Fibroblast of lung (primary cell): ENCODE results near the gene LRG1. TPM values are rescaled to one million over a fixed set of nuclear protein-coding genes. Genes with fewer than 3 reads are reported as not detected.

Experiments used
- DNase-seq, 2 donors: peaks; one replicate each; pipeline versions ENCODE4 v3.0.0 to v3.0.0-alpha.2; 2010; ENCODE audit warnings: low read depth in 2 of 2
- H2AFZ ChIP-seq: 2 replicates; pipeline ENCODE4 v1.5.1; 2012; ENCODE audit warnings: low read length, control low read depth, inconsistent platforms
- H3K27ac ChIP-seq: 2 replicates; pipeline ENCODE4 v1.5.1; 2011; ENCODE audit warnings: low read length, control low read depth; ENCODE audit not compliant: insufficient read depth
- H3K27me3 ChIP-seq: 2 replicates; pipeline ENCODE4 v1.5.1; 2011; ENCODE audit warnings: mild to moderate bottlenecking, low read length; ENCODE audit not compliant: control insufficient read depth, insufficient read depth
- H3K36me3 ChIP-seq: 2 replicates; pipeline ENCODE4 v1.5.1; 2011; ENCODE audit warnings: low read length; ENCODE audit not compliant: control insufficient read depth, insufficient read depth
- H3K4me1 ChIP-seq: 2 replicates; pipeline ENCODE4 v1.5.1; 2011; ENCODE audit warnings: low read length; ENCODE audit not compliant: control insufficient read depth, insufficient read depth; ENCODE audit errors: extremely low read depth
- H3K4me2 ChIP-seq: 2 replicates; pipeline ENCODE4 v1.5.1; 2011; ENCODE audit warnings: low read length, control low read depth; ENCODE audit not compliant: insufficient read depth; ENCODE audit errors: extremely low read depth
- H3K4me3 ChIP-seq, 4 experiments: fragments of 200-600 bp in 1 of 4; sonication (generic) in 1 of 4; replicated peaks in 1 of 4; 2 replicates each; pipeline ENCODE4 v1.5.1; 2011 to 2016; ENCODE audit warnings: low read length in 4 of 4, low read depth in 3 of 4, mild to moderate bottlenecking in 3 of 4, control low read depth in 2 of 4, inconsistent platforms in 1 of 4, mixed read lengths in 1 of 4; ENCODE audit not compliant: insufficient read depth in 1 of 4; ENCODE audit errors: control extremely low read depth in 1 of 4
- H3K79me2 ChIP-seq: 2 replicates; pipeline ENCODE4 v1.5.1; 2012; ENCODE audit warnings: mild to moderate bottlenecking, low read length, inconsistent platforms; ENCODE audit not compliant: control insufficient read depth, insufficient read depth
- H3K9ac ChIP-seq: 2 replicates; pipeline ENCODE4 v1.5.1; 2011; ENCODE audit warnings: mild to moderate bottlenecking, low read length, control low read depth; ENCODE audit not compliant: insufficient read depth
- H3K9me3 ChIP-seq: 2 replicates; pipeline ENCODE4 v1.5.1; 2012; ENCODE audit warnings: low read depth, low read length; ENCODE audit not compliant: control insufficient read depth, insufficient read depth
- H4K20me1 ChIP-seq: 2 replicates; pipeline ENCODE4 v1.5.1; 2011; ENCODE audit warnings: low read length; ENCODE audit not compliant: control insufficient read depth, insufficient read depth; ENCODE audit errors: extremely low read depth
- CTCF ChIP-seq, 2 donors: IDR thresholded peaks in 1 of 2; conservative IDR thresholded peaks in 1 of 2; 1 replicate in 1 of 2; 2 replicates in 1 of 2; pipeline ENCODE4 v1.5.1; 2011 to 2012; ENCODE audit warnings: low read length in 2 of 2, control low read depth in 1 of 2, inconsistent platforms in 1 of 2, low read depth in 1 of 2, mild to moderate bottlenecking in 1 of 2
- EZH2 ChIP-seq: IDR thresholded peaks from 2 replicates; pipeline ENCODE4 v1.5.1; 2012; ENCODE audit warnings: low read length, control low read depth, mild to moderate bottlenecking; ENCODE audit errors: missing control alignments
- polyA plus RNA-seq, 2 donors: library from polyadenylated mRNA; depleted of rRNA in 1 of 2; stranded (reverse) in 1 of 2; unstranded in 1 of 2; fragments of >200 nt; gene quantifications; 2 replicates each; pipeline ENCODE4 v1.2.1, GENCODE V29; 2011 to 2012; ENCODE audit warnings: missing spikeins in 1 of 2
- total RNA-seq: library from RNA; depleted of rRNA; stranded (reverse); fragments of >200 nt; gene quantifications from 2 replicates; pipeline ENCODE4 v1.2.1, GENCODE V29; 2014

LRG1 gene
- total and polyA plus RNA-seq, 2 donors (not counting 1 experiment from before 2014, with no cell fraction given), result 0.10 TPM; not detected in 1

GRCh38 chr19:4497770-4498389 is 42.0 kb downstream of the LRG1 start:
- H4K20me1 ChIP-seq, result no peaks in the 10 kb centered on the region
- H3K4me3 ChIP-seq, result no peak overlapping the region
- no peak overlapping the region for H3K4me2 ChIP-seq
- no peaks in the 10 kb centered on the region for H3K27me3 ChIP-seq
- H3K4me1 ChIP-seq, result no peaks in the 10 kb centered on the region
- H3K79me2 ChIP-seq, result no peaks in the 10 kb centered on the region
- H3K27ac ChIP-seq, result no peak overlapping the region
- no peak for DNase-seq
- no peak overlapping the region for H3K9ac ChIP-seq
- TF ChIP-seq CTCF (conservative IDR thresholded peaks at IDR 0.05 in 1 of 2, IDR thresholded peaks at IDR 0.05 in 1 of 2; ENCODE audit: low read depth in 1 of 2, low read length in 2 of 2), result no peak
- TF ChIP-seq EZH2, result no peak
- no peak overlapping the region for H2AFZ ChIP-seq
- peaks cover 29% of the 10 kb centered on the region for H3K36me3 ChIP-seq
- no peaks in the 10 kb centered on the region for H3K9me3 ChIP-seq

- peaks cover 38% of the 10 kb centered on the region for H3K36me3 ChIP-seq
These were observed 43.5 kb downstream of the LRG1 start for GRCh38 chr19:4496304-4496703.

GRCh38 chr19:4495471-4495870 is 44.4 kb downstream of the LRG1 start:
- no peaks in the 10 kb centered on the region for H3K4me1 ChIP-seq
- H4K20me1 ChIP-seq, result no peaks in the 10 kb centered on the region
- no peak for DNase-seq

More at GRCh38 chr19:4496304-4496703, 43.5 kb downstream of the LRG1 start:
- Histone ChIP-seq H3K9me3 (no peaks in the 10 kb centered on the region), H3K9ac (no peak overlapping the region), H3K4me2 (no peak overlapping the region), H3K27me3 (no peaks in the 10 kb centered on the region), H3K79me2 (no peaks in the 10 kb centered on the region), H2AFZ (no peak overlapping the region), H3K4me1 (no peaks in the 10 kb centered on the region), H4K20me1 (no peaks in the 10 kb centered on the region), H3K27ac (no peak overlapping the region), H3K4me3 (no peak overlapping the region)
- no peak for TF ChIP-seq CTCF (conservative IDR thresholded peaks at IDR 0.05 in 1 of 2, IDR thresholded peaks at IDR 0.05 in 1 of 2; ENCODE audit: low read depth in 1 of 2, low read length in 2 of 2)
- no peak for TF ChIP-seq EZH2
- no peak for DNase-seq

More at GRCh38 chr19:4495471-4495870, 44.4 kb downstream of the LRG1 start:
- Histone ChIP-seq H3K27me3 (no peaks in the 10 kb centered on the region), H3K9ac (no peak overlapping the region), H3K9me3 (no peaks in the 10 kb centered on the region), H3K4me2 (no peak overlapping the region), H3K27ac (no peak overlapping the region), H3K36me3 (peaks cover 36% of the 10 kb centered on the region), H2AFZ (no peak overlapping the region), H3K79me2 (no peaks in the 10 kb centered on the region), H3K4me3 (no peak overlapping the region)
- TF ChIP-seq CTCF (conservative IDR thresholded peaks at IDR 0.05 in 1 of 2, IDR thresholded peaks at IDR 0.05 in 1 of 2; ENCODE audit: low read depth in 1 of 2, low read length in 2 of 2) (no peak), EZH2 (no peak)
